Lower leg skin (tissue), 4 donors: ENCODE measurements around the gene SIN3B. TPM values are rescaled to one million over a fixed set of nuclear protein-coding genes. Genes with fewer than 3 reads are reported as not detected.

ENCODE experiments used
- DNase-seq, 2 donors: peaks; one replicate each; pipeline ENCODE4 v3.0.0-alpha.2; 2019; ENCODE audit warnings: low spot score in 2 of 2
- H3K4me3 ChIP-seq: fragments of 200-600 bp; sonication (generic); 2 replicates; pipeline ENCODE4 v1.5.1; 2017; ENCODE audit warnings: mild to moderate bottlenecking, low read depth; ENCODE audit not compliant: poor library complexity, severe bottlenecking
- POLR2A ChIP-seq, 2 donors: fragments of 450-650 bp; IDR thresholded peaks; one replicate each; pipeline ENCODE4 v1.6.1; 2016 to 2017; ENCODE audit warnings: antibody characterized with exemption in 2 of 2, mild to moderate bottlenecking in 1 of 2, moderate library complexity in 1 of 2
- WGBS, 2 donors: methylation state at CpG; one replicate each; pipeline ENCODE4 v1.1.5; 2018; 5-methylcytosine and 5-hydroxymethylcytosine counted together
- intact Hi-C: fragments of 100-400 bp; cut with DNase I; formaldehyde crosslinking; loops from one replicate; pipeline ENCODE4 v1.15.0; 2023; ENCODE audit warnings: low total_unique reads
- total RNA-seq, 4 donors: library from RNA; depleted of rRNA; stranded (reverse); fragments of >200 nt; gene quantifications; one replicate each; pipeline ENCODE4 v1.1.0, GENCODE V29; 2016
- TF ChIP-seq, protein P1 (sequence below), 3 donors: fragments of 450-650 bp; IDR thresholded peaks; one replicate each; pipeline ENCODE4 v1.5.1; 2016; ENCODE audit warnings: antibody characterized with exemption in 3 of 3, mild to moderate bottlenecking in 3 of 3, moderate library complexity in 2 of 3

SIN3B gene
- total RNA-seq, 4 donors from 2014 or later: 26.3 to 54.4 (median 40.1) TPM

DNA sequence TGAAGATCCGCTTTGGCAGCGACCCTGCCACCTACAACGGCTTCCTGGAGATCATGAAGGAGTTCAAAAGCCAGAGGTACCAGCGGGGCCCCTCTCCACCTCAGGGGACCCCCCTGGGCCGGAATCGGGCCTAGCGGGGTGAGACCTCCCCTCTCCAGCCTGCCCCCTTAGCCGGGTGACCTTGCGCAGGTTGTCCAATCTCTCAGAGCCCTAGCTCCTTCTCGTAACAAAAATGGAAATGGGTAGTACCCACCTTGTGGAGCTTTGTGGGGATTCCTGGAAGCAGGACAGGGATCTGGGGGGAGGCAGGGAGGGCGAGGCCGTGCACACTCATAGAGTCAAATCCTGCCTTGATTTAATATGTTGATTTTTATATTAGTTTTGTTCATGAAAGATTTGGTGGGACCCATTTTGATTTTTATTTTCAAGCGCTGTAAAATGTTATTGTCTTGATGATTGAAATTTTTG is 658 bp downstream of the SIN3B start:
- 9 to 14% methylated on average over 13 of the region's 13 CpGs for WGBS, 2 donors
- intact Hi-C loops: no loop called here
- H3K4me3 ChIP-seq: peak overlapping the region; percentile 77
- TF ChIP-seq, protein P1, sequence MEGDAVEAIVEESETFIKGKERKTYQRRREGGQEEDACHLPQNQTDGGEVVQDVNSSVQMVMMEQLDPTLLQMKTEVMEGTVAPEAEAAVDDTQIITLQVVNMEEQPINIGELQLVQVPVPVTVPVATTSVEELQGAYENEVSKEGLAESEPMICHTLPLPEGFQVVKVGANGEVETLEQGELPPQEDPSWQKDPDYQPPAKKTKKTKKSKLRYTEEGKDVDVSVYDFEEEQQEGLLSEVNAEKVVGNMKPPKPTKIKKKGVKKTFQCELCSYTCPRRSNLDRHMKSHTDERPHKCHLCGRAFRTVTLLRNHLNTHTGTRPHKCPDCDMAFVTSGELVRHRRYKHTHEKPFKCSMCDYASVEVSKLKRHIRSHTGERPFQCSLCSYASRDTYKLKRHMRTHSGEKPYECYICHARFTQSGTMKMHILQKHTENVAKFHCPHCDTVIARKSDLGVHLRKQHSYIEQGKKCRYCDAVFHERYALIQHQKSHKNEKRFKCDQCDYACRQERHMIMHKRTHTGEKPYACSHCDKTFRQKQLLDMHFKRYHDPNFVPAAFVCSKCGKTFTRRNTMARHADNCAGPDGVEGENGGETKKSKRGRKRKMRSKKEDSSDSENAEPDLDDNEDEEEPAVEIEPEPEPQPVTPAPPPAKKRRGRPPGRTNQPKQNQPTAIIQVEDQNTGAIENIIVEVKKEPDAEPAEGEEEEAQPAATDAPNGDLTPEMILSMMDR (IDR thresholded peaks at IDR 0.05): no peak
- no peak for TF ChIP-seq POLR2A (IDR thresholded peaks at IDR 0.05)
- DNase-seq: no peak

DNA sequence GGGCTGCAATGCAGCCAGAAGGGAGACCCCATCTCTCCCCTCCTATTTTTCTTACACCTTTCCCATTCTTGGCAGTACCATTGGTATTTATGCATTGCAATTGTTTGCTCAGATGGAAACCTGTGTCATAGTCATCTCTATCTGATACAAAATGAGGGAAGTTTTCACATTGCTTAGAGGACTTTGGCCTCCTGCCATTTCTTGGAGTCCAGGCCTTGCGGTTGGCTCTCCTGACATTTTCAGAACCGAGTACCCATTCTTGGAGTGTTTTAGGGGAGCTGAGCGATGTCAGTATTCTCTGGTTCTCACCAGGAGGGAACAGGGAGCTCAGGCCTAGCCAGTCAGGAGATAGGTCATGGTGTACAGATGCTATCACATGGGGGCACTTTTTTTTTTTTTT is 1.5 kb downstream of the SIN3B start:
- no peak for TF ChIP-seq POLR2A (IDR thresholded peaks at IDR 0.05)
- TF ChIP-seq, protein P1 (IDR thresholded peaks at IDR 0.05): no peak
- 55% methylated on average over 3 of the region's 3 CpGs for WGBS, 2 donors
- intact Hi-C loops: no loop called here
- H3K4me3 ChIP-seq: no peak overlapping the region
- DNase-seq: no peak

DNA sequence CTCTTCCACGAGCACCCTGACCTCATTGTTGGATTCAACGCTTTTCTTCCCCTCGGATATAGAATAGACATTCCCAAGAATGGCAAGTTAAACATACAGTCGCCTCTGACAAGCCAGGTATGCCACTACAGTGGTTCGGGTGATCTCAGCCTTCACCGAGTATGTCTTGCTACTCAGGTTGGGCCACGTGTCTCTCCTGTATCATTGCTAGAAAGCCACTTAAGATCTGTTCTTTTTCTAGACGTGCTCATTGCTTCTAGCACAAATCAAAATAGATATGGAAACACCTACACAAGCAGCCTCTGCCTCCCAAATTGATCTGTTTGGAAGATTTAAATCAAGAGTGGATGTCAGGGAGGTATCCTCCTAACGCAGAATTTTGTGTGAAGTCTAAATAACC is 2.3 kb downstream of the SIN3B start:
- WGBS, 2 donors: 95 to 96% methylated on average over 9 of the region's 9 CpGs
- intact Hi-C loops: no loop called here
- TF ChIP-seq, protein P1 (IDR thresholded peaks at IDR 0.05): no peak
- no peak for DNase-seq
- no peak overlapping the region for H3K4me3 ChIP-seq

DNA sequence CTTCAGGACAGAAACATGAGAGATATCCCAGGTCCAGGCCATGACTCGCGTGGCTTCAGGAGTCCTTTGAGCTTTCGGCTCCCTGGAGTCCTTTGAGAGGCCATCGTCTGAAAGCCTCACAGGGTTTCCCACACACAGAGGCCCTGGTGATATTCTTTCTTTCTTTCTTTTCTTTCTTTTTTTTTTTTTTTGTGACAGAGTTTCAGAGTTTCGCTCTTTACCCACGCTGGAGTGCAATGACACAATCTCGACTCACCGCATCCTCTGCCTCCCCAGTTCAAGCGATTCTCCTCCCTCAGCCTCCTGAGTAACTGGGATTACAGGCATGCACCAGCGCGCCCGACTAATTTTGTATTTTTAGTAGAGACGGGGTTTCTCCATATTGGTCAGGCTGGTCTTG is 5.5 kb downstream of the SIN3B start:
- no peak for DNase-seq
- WGBS, 2 donors: 90 to 94% methylated on average over 13 of the region's 13 CpGs
- TF ChIP-seq POLR2A (IDR thresholded peaks at IDR 0.05): no peak
- TF ChIP-seq, protein P1 (IDR thresholded peaks at IDR 0.05): no peak
- no peak overlapping the region for H3K4me3 ChIP-seq
- intact Hi-C loops: no loop called here

DNA sequence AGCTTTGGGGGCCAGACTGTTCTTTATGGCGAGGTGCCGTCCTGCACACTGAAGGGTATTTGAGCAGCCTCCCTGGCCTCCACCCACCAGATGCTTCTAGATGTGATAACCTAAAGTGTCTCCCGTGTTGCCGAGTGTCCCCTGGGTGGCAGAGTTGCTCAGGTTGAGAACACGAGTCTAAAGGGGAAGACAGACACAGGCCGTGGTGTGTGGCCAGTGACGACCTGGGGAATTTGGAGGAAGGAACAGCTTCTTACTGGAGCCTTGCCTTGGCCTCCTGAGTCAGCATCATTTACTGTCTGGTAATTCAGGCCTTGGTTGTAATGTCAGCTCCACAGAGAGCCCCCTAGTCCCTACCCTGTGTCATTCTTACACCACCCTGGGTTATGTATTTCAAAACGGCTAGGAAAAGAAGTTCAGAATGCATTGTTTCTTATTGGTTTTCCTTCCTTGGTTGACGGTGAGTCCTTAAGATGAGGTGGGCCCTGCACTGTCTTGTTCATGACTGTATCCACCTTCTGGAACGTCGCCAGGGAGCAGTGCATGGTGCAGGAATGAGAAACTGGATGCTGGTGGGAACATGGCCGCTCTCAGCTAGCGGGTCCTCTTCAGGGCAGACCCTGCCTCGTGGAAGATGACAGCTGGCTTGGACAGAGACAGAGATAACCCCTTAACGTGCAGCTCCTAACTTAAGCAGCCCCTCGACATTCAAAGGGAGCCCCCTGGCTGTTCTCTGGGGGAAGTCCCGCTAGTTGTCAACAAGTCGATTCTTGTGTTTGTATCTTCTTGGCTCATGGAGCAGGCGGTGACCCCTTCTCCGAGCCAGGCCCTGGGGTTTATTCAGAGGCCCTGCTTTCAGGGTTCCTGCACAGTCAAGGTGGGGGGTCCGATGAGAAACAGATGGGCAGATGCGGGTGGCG is 7.2 kb downstream of the SIN3B start:
- TF ChIP-seq POLR2A (IDR thresholded peaks at IDR 0.05): no peak
- TF ChIP-seq, protein P1 (IDR thresholded peaks at IDR 0.05): no peak
- intact Hi-C loops: no loop called here
- no peak for DNase-seq
- 70 to 79% methylated on average over 23 of the region's 23 CpGs for WGBS, 2 donors
- no peak overlapping the region for H3K4me3 ChIP-seq
